ENCODE results near the gene SRD5A1.

The SRD5A1 gene

DNA sequence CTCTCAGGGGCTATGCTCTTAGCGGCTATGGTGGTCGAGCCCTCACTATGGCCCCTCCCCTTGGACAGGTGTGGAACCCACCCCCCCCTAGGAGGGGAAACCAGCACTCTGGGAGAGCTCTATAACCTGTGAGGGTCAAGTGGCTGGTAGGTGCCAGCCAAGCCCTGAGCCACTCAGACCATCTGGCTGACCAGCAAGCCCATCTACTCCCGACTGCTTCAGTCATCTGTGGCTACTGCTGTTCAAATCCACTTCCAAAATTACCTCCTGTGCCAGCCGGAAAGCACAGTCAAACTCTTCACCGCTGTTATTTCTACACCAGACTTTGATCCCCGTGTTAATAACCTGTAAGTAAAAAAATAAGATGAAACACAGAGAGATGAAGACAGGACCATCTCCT, 28.9 kb upstream of the SRD5A1 start:
- DNase-seq (ENCODE audit: low read depth, low spot score) = no peak

GRCh38 chr5:6604946-6605345, 28.3 kb upstream of the SRD5A1 start:
- no peak for DNase-seq (ENCODE audit: low read depth, low spot score)

- DNase-seq (ENCODE audit: low read depth, low spot score) = no peak
Measured at GRCh38 chr5:6606884-6607558, 26.2 kb upstream of the SRD5A1 start.

DNA sequence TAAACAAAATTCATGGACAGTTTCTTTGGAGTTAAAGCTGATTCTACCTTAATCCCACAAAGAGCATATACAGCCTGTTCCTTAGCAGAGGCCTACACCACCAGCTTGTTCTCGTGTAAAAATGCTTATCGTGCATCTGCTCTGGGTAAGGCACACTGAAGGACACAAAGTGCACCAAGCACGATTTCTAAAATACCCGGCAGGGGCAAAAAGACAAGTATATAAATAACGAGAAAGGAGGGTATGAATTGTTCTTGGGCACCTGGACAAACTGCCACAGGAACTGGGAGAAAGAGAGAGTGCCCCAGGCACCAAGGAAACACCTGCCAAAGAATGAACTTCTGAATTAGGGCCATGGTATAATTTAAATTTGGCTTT, 25.7 kb upstream of the SRD5A1 start:
- no peak for DNase-seq (ENCODE audit: low read depth, low spot score)

DNA sequence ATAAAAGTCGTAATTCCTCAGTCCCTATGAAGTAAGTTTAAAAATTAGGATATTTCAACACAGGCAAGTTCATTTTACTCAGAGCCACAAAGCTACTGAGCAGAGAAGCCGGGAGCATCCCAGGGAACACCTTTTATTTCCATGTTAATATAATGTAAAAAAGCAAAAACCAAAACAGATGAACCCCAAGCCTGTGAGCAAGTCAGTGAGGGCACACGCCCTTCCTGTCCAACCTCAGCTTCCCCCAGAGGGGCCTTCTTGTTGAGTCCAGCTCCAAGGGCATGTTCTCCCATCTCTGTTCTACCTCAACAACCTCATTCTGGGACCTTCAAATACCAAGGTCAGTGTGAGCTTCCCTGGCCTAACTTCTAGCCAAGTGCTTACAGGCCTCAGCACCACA, 25.2 kb upstream of the SRD5A1 start:
- DNase-seq (ENCODE audit: low read depth, low spot score) = no peak

DNA sequence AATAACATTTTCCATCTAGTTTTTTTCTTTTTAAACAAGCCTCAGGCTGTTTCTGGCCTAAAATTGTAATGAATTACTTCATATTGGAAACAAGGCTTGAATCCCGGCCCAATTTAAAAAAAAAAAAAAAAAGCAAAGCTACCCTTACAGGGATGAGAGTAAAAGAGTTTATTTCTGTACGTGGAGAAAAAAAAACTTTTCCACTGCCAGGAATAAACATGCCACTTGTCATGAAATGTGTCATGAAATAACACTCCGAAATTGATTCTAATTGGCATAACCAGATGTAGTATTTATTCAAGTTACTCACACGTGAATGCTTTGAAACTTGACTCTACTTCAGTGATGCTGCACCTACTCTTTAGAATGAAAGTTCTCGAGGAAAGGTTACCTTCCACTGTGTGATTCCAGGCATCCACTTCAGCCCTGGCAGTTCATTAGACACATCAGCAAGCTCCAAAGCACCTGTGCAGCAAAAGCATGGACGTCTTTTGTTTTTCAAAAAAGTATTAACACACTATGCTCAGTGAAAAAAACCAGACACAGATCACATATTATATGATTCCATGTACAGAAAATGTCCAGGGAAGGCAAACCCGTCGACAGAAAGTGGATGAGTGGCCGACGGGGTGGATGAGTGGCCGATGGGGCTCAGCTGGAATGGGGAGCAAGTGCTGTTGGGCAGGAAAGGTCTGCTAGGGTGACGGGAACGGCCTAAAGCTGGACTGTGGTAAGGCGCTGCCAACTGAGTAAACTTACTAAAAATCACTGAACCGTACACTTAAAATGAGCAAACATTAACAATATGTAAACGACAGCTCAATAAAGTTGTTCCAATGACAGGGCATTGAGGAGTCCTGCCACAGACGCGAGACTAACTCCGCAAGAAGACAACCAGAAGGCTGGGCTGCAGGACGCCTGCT, 21.6 kb upstream of the SRD5A1 start:
- no peak for DNase-seq (ENCODE audit: low read depth, low spot score)

DNA sequence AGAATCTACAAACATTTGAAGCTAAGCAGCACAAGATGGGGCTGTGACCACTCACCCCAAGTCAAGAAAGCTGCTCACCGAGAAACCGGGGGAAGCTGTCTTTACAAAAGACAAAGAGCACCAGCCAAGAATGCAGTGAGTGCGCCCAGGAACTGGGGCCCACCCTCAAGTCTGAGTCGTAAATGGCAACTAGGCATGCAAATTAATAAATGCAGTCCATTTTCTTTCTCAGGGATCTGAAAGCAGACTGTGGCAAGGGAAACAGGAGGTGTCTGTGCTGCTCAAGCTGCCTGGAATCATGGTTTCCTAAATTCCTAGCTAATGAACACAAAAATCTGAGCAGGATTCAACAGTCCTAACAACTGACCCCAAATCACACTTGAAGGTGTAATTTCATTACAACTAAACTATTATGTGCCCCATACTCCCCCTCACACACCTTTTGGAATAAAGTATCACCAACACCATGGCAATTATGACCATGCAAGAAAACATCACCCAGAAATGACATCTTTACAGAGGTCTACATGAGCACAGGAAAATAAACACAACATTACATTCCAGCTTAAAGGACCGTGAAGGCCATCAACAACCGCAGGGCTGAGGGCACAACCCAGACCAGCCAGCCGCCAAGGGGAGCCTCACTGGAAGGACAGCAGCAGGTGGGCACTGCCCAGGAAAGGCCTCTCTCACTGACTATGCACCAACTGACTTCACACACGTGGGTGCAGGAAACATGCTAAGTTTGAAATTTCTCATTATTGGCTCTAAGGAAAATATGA, 18.0 kb upstream of the SRD5A1 start:
- peak; percentile 46 for DNase-seq (ENCODE audit: low read depth, low spot score)

- DNase-seq (ENCODE audit: low read depth, low spot score) = no peak
Measured at GRCh38 chr5:6616632-6617031, 16.6 kb upstream of the SRD5A1 start.

GRCh38 chr5:6623228-6623627, 10.0 kb upstream of the SRD5A1 start:
- no peak for DNase-seq (ENCODE audit: low read depth, low spot score)

DNA sequence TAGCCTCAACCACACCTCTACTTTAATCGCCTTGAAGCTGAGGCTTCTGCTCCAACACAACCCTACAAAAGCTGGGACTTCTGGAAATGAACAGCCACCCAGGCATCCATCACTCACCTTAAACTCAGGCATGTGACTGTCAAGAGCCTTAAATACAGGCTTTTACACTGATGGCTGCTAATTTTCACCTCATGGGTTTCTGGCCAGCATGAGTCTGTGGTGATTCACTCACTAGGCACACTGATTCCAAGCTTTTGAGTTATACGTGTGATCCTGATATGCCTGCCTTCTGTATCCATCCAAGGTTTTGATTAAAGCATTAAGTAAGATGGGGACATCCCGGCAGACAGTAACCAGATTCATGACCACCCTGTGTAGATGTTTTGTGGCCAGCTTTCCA, 9.3 kb upstream of the SRD5A1 start:
- no peak for DNase-seq (ENCODE audit: low read depth, low spot score)

DNA sequence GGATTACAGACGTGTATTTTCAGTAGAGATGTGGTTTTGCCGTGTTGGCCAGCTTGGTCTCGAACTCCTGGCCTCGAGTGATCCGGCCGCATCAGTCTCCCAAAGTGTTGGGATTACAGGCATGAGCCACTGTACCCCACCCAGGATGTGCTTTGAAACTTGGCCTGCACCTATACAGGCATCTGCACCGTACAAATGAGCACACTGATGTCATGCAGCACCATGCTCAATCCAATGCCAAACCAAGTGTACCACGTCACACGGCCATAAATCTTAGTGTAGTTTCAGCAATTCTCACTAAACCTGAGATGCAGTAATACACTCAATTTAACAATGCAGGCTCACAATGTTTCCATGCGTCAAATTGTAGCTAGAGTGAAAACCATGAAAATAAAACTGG, 6.7 kb upstream of the SRD5A1 start:
- DNase-seq (ENCODE audit: low read depth, low spot score) = no peak

- DNase-seq (ENCODE audit: low read depth, low spot score) = no peak
Measured at GRCh38 chr5:6631441-6631840, 1.8 kb upstream of the SRD5A1 start.

- peak; percentile 59 for DNase-seq (ENCODE audit: low read depth, low spot score)
Measured at GRCh38 chr5:6632324-6632887, 834 bp upstream of the SRD5A1 start.

GRCh38 chr5:6633469-6634245, 417 bp downstream of the SRD5A1 start:
- peak; percentile 75 for DNase-seq (ENCODE audit: low read depth, low spot score)

- peak; percentile 13 for DNase-seq (ENCODE audit: low read depth, low spot score)
Measured at GRCh38 chr5:6634306-6634705, 1.1 kb downstream of the SRD5A1 start.

DNA sequence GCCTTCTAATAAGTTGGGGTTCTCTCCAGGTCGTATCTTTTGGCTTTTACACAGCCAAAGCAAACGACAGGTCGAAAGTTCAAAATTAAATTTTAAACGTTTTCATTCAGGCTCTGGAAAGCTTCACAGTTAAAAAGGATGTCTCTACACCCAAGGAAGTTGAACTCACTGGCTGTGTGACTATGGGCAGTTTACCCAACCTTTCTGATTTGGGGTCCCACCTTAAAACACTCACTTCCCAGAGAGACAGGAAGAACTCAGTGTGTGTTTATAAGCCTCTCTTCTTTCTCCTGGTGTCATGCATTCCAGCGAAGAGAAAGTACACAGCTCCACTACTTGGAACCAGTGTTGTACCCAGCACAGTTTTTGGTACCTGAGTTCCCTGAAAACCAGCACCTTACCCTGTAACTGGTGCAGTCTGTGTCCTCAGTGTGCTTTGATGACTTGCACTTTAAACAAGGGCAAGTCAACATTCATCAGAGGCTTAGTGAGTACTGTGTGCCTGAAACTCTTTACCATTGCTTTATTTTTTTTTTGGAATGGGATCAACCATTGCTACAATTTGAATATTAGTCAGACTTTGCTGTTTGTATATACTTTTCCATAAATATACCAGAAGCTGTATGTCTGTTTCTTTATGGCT, 1.7 kb downstream of the SRD5A1 start:
- DNase-seq (ENCODE audit: low read depth, low spot score) = no peak

DNA sequence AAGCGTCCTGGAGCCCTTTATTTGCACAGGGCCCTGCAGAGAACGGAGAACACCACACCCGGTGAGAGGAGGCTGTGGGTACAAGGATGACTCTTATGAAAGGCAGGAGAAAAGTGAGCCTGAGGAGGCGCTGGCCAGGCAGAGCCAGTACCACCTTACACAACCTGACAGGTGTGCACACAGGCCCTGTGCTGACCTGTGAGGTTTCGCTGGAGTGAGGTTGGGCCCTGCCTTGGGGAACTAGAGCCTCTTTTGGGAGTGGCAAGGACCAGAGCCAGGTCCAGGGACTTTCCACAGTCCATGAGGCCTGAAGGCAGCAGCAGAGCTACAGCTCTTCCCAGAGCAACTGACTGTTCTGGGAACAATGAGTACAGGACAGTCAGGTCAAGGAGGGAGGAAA, 3.1 kb downstream of the SRD5A1 start:
- no peak for DNase-seq (ENCODE audit: low read depth, low spot score)

DNA sequence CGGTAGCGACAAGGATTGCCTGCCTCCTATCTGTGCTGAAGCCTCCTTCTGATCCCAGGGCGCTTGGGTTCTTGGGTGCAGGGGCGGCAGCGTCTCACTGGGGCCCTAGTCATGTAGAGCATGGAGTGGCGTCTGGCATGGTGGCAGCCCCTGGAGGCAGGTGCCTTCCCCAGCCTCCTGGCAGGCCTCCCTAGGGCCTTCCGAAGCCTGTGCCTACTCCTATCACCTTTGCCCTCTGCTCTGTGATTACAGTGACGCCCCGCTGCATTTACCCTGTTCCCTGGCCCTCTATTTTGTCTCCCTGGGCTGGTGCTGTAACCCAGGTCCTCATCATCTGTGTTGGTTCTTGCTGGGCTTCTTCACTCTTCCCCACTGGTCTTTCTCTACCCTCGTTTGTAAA, 3.8 kb downstream of the SRD5A1 start:
- DNase-seq (ENCODE audit: low read depth, low spot score) = no peak

- DNase-seq (ENCODE audit: low read depth, low spot score) = no peak
Measured at GRCh38 chr5:6637590-6637989, 4.3 kb downstream of the SRD5A1 start.

DNA sequence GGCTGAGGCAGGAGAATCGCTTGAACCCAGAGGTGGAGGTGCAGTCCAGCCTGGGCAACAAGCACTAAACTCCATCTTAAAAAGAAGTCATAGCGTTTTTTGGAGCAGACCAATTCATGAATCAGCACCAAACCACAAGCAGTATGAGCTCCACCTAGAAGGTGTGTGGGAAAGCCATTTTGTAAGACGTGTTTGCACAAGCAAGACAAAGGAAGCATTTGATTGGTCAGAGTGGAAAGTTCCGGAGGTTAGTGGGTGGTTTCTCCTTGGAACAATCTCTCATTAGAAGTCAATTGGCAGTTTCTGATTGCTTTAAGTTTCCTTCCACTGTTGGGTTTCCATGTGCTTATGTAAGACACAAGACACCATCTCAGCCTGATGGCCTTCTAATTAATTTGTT, 5.0 kb downstream of the SRD5A1 start:
- no peak for DNase-seq (ENCODE audit: low read depth, low spot score)

GRCh38 chr5:6642655-6643054, 9.4 kb downstream of the SRD5A1 start:
- no peak for DNase-seq (ENCODE audit: low read depth, low spot score)
